HCT116 (cell line): ENCODE data around the gene HIVEP3. TPM values are rescaled to one million over a fixed set of nuclear protein-coding genes. Genes with fewer than 3 reads are reported as not detected.

Experiments
- ATAC-seq: fragments of 200-7000 bp; cut with Tn5 transposase; 2 replicates; pipeline ENCODE4 v1.9.1; 2020; ENCODE audit warnings: mild to moderate bottlenecking, moderate library complexity
- BruUV-seq: library from RNA; stranded (reverse); fragments of 400-500 nt; replicated peaks from 2 replicates; lab custom pipeline; 2021; lab: Mats Ljungman, UMichigan
- CTCF ChIA-PET: fragments of 300-600 bp; sonication (Branson Sonifier 250); formaldehyde crosslinking; loops from one replicate; lab custom pipeline; 2021; ENCODE audit warnings: antibody characterized with exemption; lab: Charles Lee
- POLR2A ChIA-PET: fragments of 300-600, 350-600 bp; sonication (Branson Sonifier 250); formaldehyde crosslinking; loops from one replicate; lab custom pipeline; 2021; ENCODE audit warnings: antibody characterized with exemption; lab: Charles Lee
- RAD21 ChIA-PET, 2 experiments: fragments of 300-600 bp; sonication (Branson Sonifier 250); formaldehyde crosslinking; loops; one replicate each; lab custom pipeline; 2023; ENCODE audit warnings: low total read pairs in 2 of 2; ENCODE audit not compliant: uncharacterized antibody in 2 of 2, unreplicated experiment in 2 of 2, low non-redundant PET in 1 of 2; lab: Charles Lee
- DNase-seq: peaks from one replicate; pipeline ENCODE4 v3.0.0-alpha.2; 2010; ENCODE audit warnings: low read depth, low spot score
- H2AFZ ChIP-seq: fragments of 200-600 bp; shearing (Covaris generic), sonication (generic); 2 replicates; pipeline ENCODE4 v1.6.1; 2017; ENCODE audit warnings: low read depth, mixed run types, mixed read lengths, antibody characterized with exemption, low read length; ENCODE audit not compliant: poor library complexity, severe bottlenecking
- H3K27ac ChIP-seq: 2 replicates; pipeline ENCODE4 v1.5.1; 2012; ENCODE audit warnings: low read depth, low read length
- H3K27me3 ChIP-seq: fragments of 200-600 bp; sonication (generic); 2 replicates; pipeline ENCODE4 v1.6.1; 2016; ENCODE audit warnings: mixed run types, low read length, mixed read lengths; ENCODE audit not compliant: insufficient read depth
- H3K36me3 ChIP-seq, 2 experiments: fragments of 200-500 bp in 1 of 2; fragments of 200-600 bp in 1 of 2; sonication (Bioruptor generic) in 1 of 2; sonication (generic) in 1 of 2; 2 replicates each; pipeline versions ENCODE4 v1.5.1 to v1.6.1; 2014 to 2016; ENCODE audit warnings: low read length in 2 of 2, inconsistent platforms in 1 of 2, mixed read lengths in 1 of 2, mixed run types in 1 of 2; ENCODE audit not compliant: insufficient read depth in 2 of 2, control insufficient read depth in 1 of 2
- H3K4me1 ChIP-seq, 2 experiments: fragments of 200-600 bp in 1 of 2; sonication (generic) in 1 of 2; 2 replicates each; pipeline versions ENCODE4 v1.5.1 to v1.6.1; 2012 to 2017; ENCODE audit warnings: low read length in 2 of 2, inconsistent platforms in 1 of 2, mild to moderate bottlenecking in 1 of 2, mixed read lengths in 1 of 2, mixed run types in 1 of 2, moderate library complexity in 1 of 2; ENCODE audit not compliant: insufficient read depth in 2 of 2, control insufficient read depth in 1 of 2
- H3K4me2 ChIP-seq: fragments of 200-600 bp; sonication (generic); 2 replicates; pipeline ENCODE4 v1.6.1; 2017; ENCODE audit warnings: mixed run types, low read length, mixed read lengths
- H3K4me3 ChIP-seq, 2 experiments: fragments of 200-600 bp in 1 of 2; sonication (generic) in 1 of 2; replicated peaks in 1 of 2; 2 replicates each; pipeline ENCODE4 v1.5.1; 2011 to 2016; ENCODE audit warnings: low read length in 2 of 2, control low read depth in 1 of 2, low read depth in 1 of 2, mild to moderate bottlenecking in 1 of 2, mixed read lengths in 1 of 2, mixed run types in 1 of 2
- H3K79me2 ChIP-seq: fragments of 200-600 bp; sonication (generic); 2 replicates; pipeline ENCODE4 v1.6.1; 2017; ENCODE audit warnings: mild to moderate bottlenecking, mixed run types, low read length, moderate library complexity, mixed read lengths; ENCODE audit not compliant: insufficient read depth
- H3K9ac ChIP-seq: fragments of 200-600 bp; sonication (generic); 2 replicates; pipeline ENCODE4 v1.6.1; 2016; ENCODE audit warnings: low read length, mixed read lengths
- H3K9me2 ChIP-seq: fragments of 200-600 bp; sonication (generic), shearing (Covaris generic); 2 replicates; pipeline ENCODE4 v1.6.1; 2017; ENCODE audit warnings: mixed run types, mild to moderate bottlenecking, moderate library complexity; ENCODE audit not compliant: insufficient read depth
- H3K9me3 ChIP-seq, 2 experiments: fragments of 200-500 bp in 1 of 2; fragments of 200-600 bp in 1 of 2; sonication (Bioruptor generic) in 1 of 2; sonication (generic) in 1 of 2; 2 replicates each; pipeline ENCODE4 v1.6.1; 2014 to 2017; ENCODE audit warnings: low read length in 2 of 2, mixed read lengths in 2 of 2, inconsistent platforms in 1 of 2, low read depth in 1 of 2, mild to moderate bottlenecking in 1 of 2, mixed run types in 1 of 2, moderate library complexity in 1 of 2; ENCODE audit not compliant: control insufficient read depth in 1 of 2, insufficient read depth in 1 of 2
- H4K20me1 ChIP-seq: fragments of 200-600 bp; sonication (generic), shearing (Covaris generic); 2 replicates; pipeline ENCODE4 v1.6.1; 2017; ENCODE audit warnings: mixed run types, mild to moderate bottlenecking, moderate library complexity; ENCODE audit not compliant: insufficient read depth
- EZH2 ChIP-seq: fragments of 200-600 bp; sonication (generic); IDR thresholded peaks from 2 replicates; pipeline ENCODE4 v1.6.1; 2017; ENCODE audit warnings: antibody characterized with exemption, mixed run types
- POLR2AphosphoS5 ChIP-seq: IDR thresholded peaks from 2 replicates; pipeline ENCODE4 v1.6.1; 2011; ENCODE audit warnings: mild to moderate bottlenecking, low read depth, low read length, moderate library complexity
- RAD21 ChIP-seq: IDR thresholded peaks from 2 replicates; pipeline ENCODE4 v1.6.1; 2012; ENCODE audit warnings: low read depth, mild to moderate bottlenecking
- SP1 ChIP-seq: IDR thresholded peaks from 2 replicates; pipeline ENCODE4 v1.6.1; 2012; ENCODE audit warnings: low read depth
- SRF ChIP-seq: IDR thresholded peaks from 2 replicates; pipeline ENCODE4 v1.6.1; 2012; ENCODE audit warnings: low read depth
- intact Hi-C: fragments of 100-400 bp; cut with micrococcal nuclease; formaldehyde crosslinking; loops from 2 replicates; pipeline ENCODE4 v1.10.0; 2022
- total RNA-seq: library from RNA; stranded (reverse); gene quantifications from one replicate; pipeline ENCODE4 v1.2.1, GENCODE V29; 2021; ENCODE audit not compliant: unreplicated experiment

Gene HIVEP3
- total RNA-seq, 1 experiment from 2014 or later: 7.1 TPM

DNA sequence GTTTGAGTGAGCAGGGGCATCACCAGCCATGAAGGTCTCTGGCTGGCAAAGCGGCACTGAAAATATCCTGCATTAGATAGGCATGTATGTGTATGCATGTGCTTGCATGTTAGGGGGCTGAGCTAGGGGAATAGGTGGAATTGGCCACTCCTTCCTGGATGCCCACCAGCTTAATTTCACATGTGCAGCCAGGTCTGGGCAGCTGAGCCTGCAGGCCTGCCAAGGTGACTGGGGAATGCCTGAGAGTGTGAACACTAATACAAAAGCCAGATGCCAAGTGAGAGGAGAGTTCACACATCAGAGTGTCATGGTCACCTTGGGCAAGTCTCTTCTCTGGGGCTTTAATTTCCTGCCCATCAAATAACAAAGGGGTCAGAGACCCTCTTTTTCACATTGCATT is 155.9 kb downstream of the HIVEP3 start:
- no peak overlapping the region for H3K27ac ChIP-seq
- H3K4me1 ChIP-seq: no peaks in the 10 kb centered on the region
- no peak overlapping the region for H3K4me2 ChIP-seq
- ChIA-PET CTCF (no interaction called here), RAD21 (no interaction called here), POLR2A (no interaction called here)
- no peak overlapping the region for H3K9ac ChIP-seq
- H4K20me1 ChIP-seq: no peaks in the 10 kb centered on the region
- no peaks in the 10 kb centered on the region for H3K79me2 ChIP-seq
- intact Hi-C loops: no loop called here
- DNase-seq (no peak), ATAC-seq (no peak)
- TF ChIP-seq SRF: no peak
- H2AFZ ChIP-seq: no peak overlapping the region
- H3K9me2 ChIP-seq: no peaks in the 10 kb centered on the region
- BruUV-seq: no TSS peak
- H3K9me3 ChIP-seq: peaks cover 9 to 13% of the 10 kb centered on the region in 2 experiments; a peak in 3 of 4 replicates
- H3K27me3 ChIP-seq: peaks cover 5% of the 10 kb centered on the region; the same call in 1 of the 2 replicates
- no peaks in the 10 kb centered on the region for H3K36me3 ChIP-seq
- no peak overlapping the region for H3K4me3 ChIP-seq

DNA sequence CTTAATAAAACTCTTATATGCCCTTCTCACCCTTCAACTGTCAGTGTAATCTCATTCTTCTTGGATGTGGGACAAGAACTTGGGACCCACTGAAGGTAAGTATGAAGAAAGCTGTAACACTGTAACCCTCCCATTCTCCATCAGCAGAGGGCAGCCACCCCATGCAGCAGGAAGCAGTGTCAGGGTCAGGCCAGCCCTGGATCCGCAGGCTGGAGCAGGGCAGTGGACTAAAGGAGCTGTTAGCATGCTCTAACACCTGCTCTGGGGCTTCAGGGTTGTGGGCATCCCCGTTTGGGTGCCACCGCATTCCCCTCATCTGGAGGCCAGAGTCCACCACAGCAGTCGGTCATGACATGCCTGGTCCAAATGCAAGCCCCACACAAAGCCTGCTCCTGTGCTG is 156.5 kb downstream of the HIVEP3 start:
- H3K9me3 ChIP-seq: peaks cover 9 to 13% of the 10 kb centered on the region in 2 experiments; a peak in 3 of 4 replicates
- no peak for ATAC-seq
- no peaks in the 10 kb centered on the region for H3K9me2 ChIP-seq
- no peaks in the 10 kb centered on the region for H3K36me3 ChIP-seq
- no peak overlapping the region for H3K4me2 ChIP-seq
- CTCF ChIA-PET: no interaction called here
- no peak overlapping the region for H3K9ac ChIP-seq
- intact Hi-C loops: no loop called here
- TF ChIP-seq EZH2 (no peak), SP1 (no peak), RAD21 (peak; percentile 18; the same call in 1 of the 2 replicates), POLR2AphosphoS5 (no peak)
- TF ChIP-seq, all 23 proteins: peak for 1
- H2AFZ ChIP-seq: no peak overlapping the region
- ChIA-PET RAD21 (no interaction called here), POLR2A (no interaction called here)
- BruUV-seq: no TSS peak
- no peaks in the 10 kb centered on the region for H4K20me1 ChIP-seq
- H3K4me3 ChIP-seq: no peak overlapping the region
- H3K79me2 ChIP-seq: no peaks in the 10 kb centered on the region
- DNase-seq: no peak
- H3K4me1 ChIP-seq: no peaks in the 10 kb centered on the region
- no peak overlapping the region for H3K27ac ChIP-seq
- H3K27me3 ChIP-seq: peaks cover 3% of the 10 kb centered on the region; the same call in 1 of the 2 replicates
